Measurements from ENCODE around the gene HSD11B2. TPM values are rescaled to one million over a fixed set of nuclear protein-coding genes. Genes with fewer than 3 reads are reported as not detected.

The HSD11B2 gene
- total RNA-seq, 2 donors from 2014 or later: not detected

GRCh38 chr16:67460168-67460567 lies 29.2 kb downstream of the HSD11B2 start:
- no peaks in the 10 kb centered on the region for H3K36me3 ChIP-seq
- ATAC-seq (ENCODE audit: insufficient number of reproducible peaks, low FRiP score, low read depth) (no peak), DNase-seq (ENCODE audit: low spot score) (no peak)
- peak overlapping the region; percentile 40 to 77 for H3K27ac ChIP-seq
- peaks cover 32 to 70% of the 10 kb centered on the region in 2 donors for H3K4me1 ChIP-seq (ENCODE audit: control insufficient read depth in 1 of 2, low read depth in 2 of 2)
- no peak overlapping the region for H3K4me3 ChIP-seq
- H3K9me3 ChIP-seq: no peaks in the 10 kb centered on the region
- no peak for TF ChIP-seq CTCF (IDR thresholded peaks at IDR 0.05)
- no peaks in the 10 kb centered on the region for H3K27me3 ChIP-seq (replicated peaks; ENCODE audit: insufficient read depth)

GRCh38 chr16:67460961-67461360 lies 30.0 kb downstream of the HSD11B2 start:
- no peak overlapping the region for H3K27ac ChIP-seq
- no peaks in the 10 kb centered on the region for H3K9me3 ChIP-seq
- no peak for TF ChIP-seq CTCF (IDR thresholded peaks at IDR 0.05)
- DNase-seq (ENCODE audit: low spot score): no peak
- no peak for ATAC-seq (ENCODE audit: insufficient number of reproducible peaks, low FRiP score, low read depth)
- no peak overlapping the region for H3K4me3 ChIP-seq
- H3K27me3 ChIP-seq (replicated peaks; ENCODE audit: insufficient read depth): no peaks in the 10 kb centered on the region
- H3K36me3 ChIP-seq: no peaks in the 10 kb centered on the region
- H3K4me1 ChIP-seq (ENCODE audit: control insufficient read depth in 1 of 2, low read depth in 2 of 2): peaks cover 36 to 73% of the 10 kb centered on the region in 2 donors

- ATAC-seq (ENCODE audit: insufficient number of reproducible peaks, low FRiP score, low read depth) (no peak), DNase-seq (ENCODE audit: low spot score) (no peak)
- no peak for TF ChIP-seq CTCF (IDR thresholded peaks at IDR 0.05)
- Histone ChIP-seq H3K27me3 (replicated peaks; ENCODE audit: insufficient read depth) (no peaks in the 10 kb centered on the region), H3K4me3 (no peak overlapping the region), H3K36me3 (no peaks in the 10 kb centered on the region), H3K9me3 (no peaks in the 10 kb centered on the region), H3K27ac (no peak overlapping the region), H3K4me1 (ENCODE audit: control insufficient read depth in 1 of 2, low read depth in 2 of 2) (peaks cover 34 to 66% of the 10 kb centered on the region in 2 donors)
These were observed 30.8 kb downstream of the HSD11B2 start for GRCh38 chr16:67461600-67462278.

- Histone ChIP-seq H3K27ac (no peak overlapping the region), H3K4me3 (no peak overlapping the region), H3K27me3 (replicated peaks; ENCODE audit: insufficient read depth) (no peaks in the 10 kb centered on the region), H3K9me3 (no peaks in the 10 kb centered on the region), H3K4me1 (ENCODE audit: control insufficient read depth in 1 of 2, low read depth in 2 of 2) (peaks cover 29 to 60% of the 10 kb centered on the region in 2 donors), H3K36me3 (no peaks in the 10 kb centered on the region)
- ATAC-seq (ENCODE audit: insufficient number of reproducible peaks, low FRiP score, low read depth) (no peak), DNase-seq (ENCODE audit: low spot score) (no peak)
- no peak for TF ChIP-seq CTCF (IDR thresholded peaks at IDR 0.05)
These were observed 31.3 kb downstream of the HSD11B2 start for GRCh38 chr16:67462279-67462655.

- H3K27ac ChIP-seq: no peak overlapping the region
- no peaks in the 10 kb centered on the region for H3K36me3 ChIP-seq
- TF ChIP-seq CTCF (IDR thresholded peaks at IDR 0.05): no peak
- ATAC-seq (ENCODE audit: insufficient number of reproducible peaks, low FRiP score, low read depth): no peak
- DNase-seq (ENCODE audit: low spot score): no peak
- no peak overlapping the region for H3K4me3 ChIP-seq
- H3K9me3 ChIP-seq: no peaks in the 10 kb centered on the region
- no peaks in the 10 kb centered on the region for H3K27me3 ChIP-seq (replicated peaks; ENCODE audit: insufficient read depth)
- peaks cover 21 to 52% of the 10 kb centered on the region in 2 donors for H3K4me1 ChIP-seq (ENCODE audit: control insufficient read depth in 1 of 2, low read depth in 2 of 2)
These were observed 32.1 kb downstream of the HSD11B2 start for GRCh38 chr16:67463059-67463458.
